Activated naive CD8-positive, alpha-beta T cell treated with anti-CD3 and anti-CD28 coated beads for 36 hours (primary cell): Measurements from ENCODE around the gene DYNLRB2. TPM values are rescaled to one million over a fixed set of nuclear protein-coding genes. Genes with fewer than 3 reads are reported as not detected.

ENCODE experiments used
- DNase-seq: peaks from one replicate; pipeline ENCODE4 v3.0.0; 2021
- H3K27ac Mint-ChIP-seq: one replicate; pipeline ENCODE4 v1.8.0; 2022; ENCODE audit warnings: mild to moderate bottlenecking, moderate library complexity, mixed read lengths
- H3K27me3 Mint-ChIP-seq: one replicate; pipeline ENCODE4 v1.8.0; 2022; ENCODE audit warnings: mild to moderate bottlenecking, mixed read lengths
- H3K36me3 Mint-ChIP-seq: one replicate; pipeline ENCODE4 v1.8.0; 2021; ENCODE audit warnings: mild to moderate bottlenecking, mixed read lengths
- H3K4me1 Mint-ChIP-seq: one replicate; pipeline ENCODE4 v1.8.0; 2021; ENCODE audit warnings: mixed read lengths
- H3K4me3 Mint-ChIP-seq: one replicate; pipeline ENCODE4 v1.8.0; 2022; ENCODE audit warnings: mild to moderate bottlenecking, moderate library complexity, mixed read lengths
- H3K9me3 Mint-ChIP-seq: one replicate; pipeline ENCODE4 v1.8.0; 2022; ENCODE audit warnings: mixed read lengths
- total RNA-seq, 2 experiments: library from RNA; stranded (reverse); gene quantifications; one replicate each; pipeline ENCODE4 v1.2.3, GENCODE V29; 2021

DYNLRB2 gene
- total RNA-seq, 2 experiments from 2014 or later: 0.50 TPM; not detected in 1

- no peak overlapping the region for H3K27ac Mint-ChIP-seq
- no peak overlapping the region for H3K4me3 Mint-ChIP-seq
- H3K9me3 Mint-ChIP-seq: no peaks in the 10 kb centered on the region
- no peaks in the 10 kb centered on the region for H3K36me3 Mint-ChIP-seq
- no peak for DNase-seq
- peaks cover 2% of the 10 kb centered on the region for H3K4me1 Mint-ChIP-seq
- H3K27me3 Mint-ChIP-seq: peaks cover 7% of the 10 kb centered on the region
These were observed 10.3 kb upstream of the DYNLRB2 start for GRCh38 chr16:80530479-80530878.

DNA sequence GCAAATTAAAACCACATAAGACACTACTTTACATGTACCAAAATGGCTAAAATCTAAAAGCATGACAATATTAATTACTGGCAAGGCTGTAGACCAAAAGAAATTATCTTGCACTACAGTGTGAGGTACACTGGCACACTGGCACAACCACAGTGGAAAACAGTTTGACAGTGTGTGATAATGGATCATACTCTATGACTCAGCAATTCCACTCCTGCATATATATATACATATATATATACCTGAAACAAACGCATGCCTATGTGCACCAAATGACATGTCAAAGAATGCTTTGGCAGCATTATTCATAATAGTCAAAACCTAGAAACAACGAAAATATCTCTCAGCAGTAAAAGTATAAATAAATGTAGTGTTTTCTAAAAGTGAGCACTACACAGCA, 4.6 kb upstream of the DYNLRB2 start:
- Mint-ChIP-seq H3K36me3 (peaks cover 8% of the 10 kb centered on the region), H3K27ac (no peak overlapping the region), H3K27me3 (peaks cover 21% of the 10 kb centered on the region), H3K4me1 (peaks cover 11% of the 10 kb centered on the region), H3K9me3 (no peaks in the 10 kb centered on the region), H3K4me3 (no peak overlapping the region)
- no peak for DNase-seq

DNA sequence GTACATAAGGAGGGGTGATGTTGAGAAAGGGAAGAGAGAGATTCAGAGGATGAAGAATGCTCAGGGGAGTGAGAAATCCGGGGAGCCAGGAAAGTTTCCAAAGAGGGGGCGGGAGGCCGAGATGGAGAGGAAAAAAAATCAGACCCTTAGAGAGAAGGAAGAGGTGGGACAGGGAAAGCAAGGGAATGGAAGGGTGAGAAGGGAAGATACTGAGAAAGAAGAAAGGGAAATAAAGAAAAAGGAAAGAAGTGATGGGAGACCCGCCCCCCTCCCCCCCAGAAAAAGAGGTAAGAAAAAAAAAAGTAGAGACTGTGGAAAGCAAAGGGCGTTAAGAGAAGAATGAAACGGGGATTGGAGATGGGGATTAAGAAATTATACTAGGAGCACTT, 507 bp downstream of the DYNLRB2 start:
- Mint-ChIP-seq H3K36me3 (peaks cover 8% of the 10 kb centered on the region), H3K9me3 (no peaks in the 10 kb centered on the region), H3K4me1 (peaks cover 12% of the 10 kb centered on the region), H3K27ac (peak overlapping the region; percentile 95), H3K27me3 (peaks cover 12% of the 10 kb centered on the region), H3K4me3 (peak overlapping the region; percentile 91)
- DNase-seq: no peak

DNA sequence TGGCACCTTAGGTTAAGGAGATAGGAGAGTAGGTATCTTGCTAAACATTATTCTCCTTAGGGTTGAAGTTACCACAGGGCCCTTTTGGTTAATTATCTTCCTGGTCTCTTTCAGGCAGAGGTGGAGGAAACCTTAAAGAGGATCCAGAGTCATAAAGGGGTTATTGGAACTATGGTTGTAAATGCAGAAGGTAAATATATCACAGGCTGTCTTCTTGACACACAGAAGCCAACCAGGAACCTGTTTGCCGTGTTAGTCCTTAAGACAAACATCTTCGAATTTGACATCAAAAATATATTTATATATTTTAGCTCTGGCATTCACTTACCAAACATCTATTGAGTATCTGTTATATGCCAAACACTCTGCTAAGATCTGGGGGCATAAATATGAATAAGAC, 2.4 kb downstream of the DYNLRB2 start:
- H3K36me3 Mint-ChIP-seq: peaks cover 8% of the 10 kb centered on the region
- H3K27ac Mint-ChIP-seq: no peak overlapping the region
- DNase-seq: no peak
- no peak overlapping the region for H3K4me3 Mint-ChIP-seq
- H3K27me3 Mint-ChIP-seq: peaks cover 3% of the 10 kb centered on the region
- peaks cover 15% of the 10 kb centered on the region for H3K4me1 Mint-ChIP-seq
- H3K9me3 Mint-ChIP-seq: no peaks in the 10 kb centered on the region

- peaks cover 5% of the 10 kb centered on the region for H3K36me3 Mint-ChIP-seq
- no peak overlapping the region for H3K4me3 Mint-ChIP-seq
- H3K4me1 Mint-ChIP-seq: peaks cover 15% of the 10 kb centered on the region
- DNase-seq: no peak
- H3K9me3 Mint-ChIP-seq: no peaks in the 10 kb centered on the region
- no peak overlapping the region for H3K27ac Mint-ChIP-seq
- no peaks in the 10 kb centered on the region for H3K27me3 Mint-ChIP-seq
These were observed 3.5 kb downstream of the DYNLRB2 start for GRCh38 chr16:80544326-80544725.

DNA sequence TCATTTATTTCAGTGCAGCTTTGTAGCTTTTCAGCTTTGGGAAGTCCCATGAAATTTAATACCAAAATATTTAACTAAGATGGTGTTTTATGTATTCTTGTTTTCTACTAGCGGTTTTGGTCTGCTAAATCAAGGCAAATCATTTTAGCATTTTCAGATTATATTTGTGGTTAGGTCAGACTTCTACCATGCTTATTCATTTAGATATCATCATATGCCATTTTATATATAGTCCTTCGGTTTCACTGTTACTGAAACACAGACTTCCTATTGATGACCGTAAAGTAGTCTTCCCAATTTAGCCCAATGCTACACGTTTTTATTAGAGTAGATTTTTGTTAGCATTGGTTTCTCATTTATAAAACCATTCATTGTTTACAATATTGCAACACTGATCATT, 5.5 kb downstream of the DYNLRB2 start:
- Mint-ChIP-seq H3K27me3 (no peaks in the 10 kb centered on the region), H3K36me3 (no peaks in the 10 kb centered on the region), H3K9me3 (no peaks in the 10 kb centered on the region), H3K27ac (no peak overlapping the region), H3K4me3 (no peak overlapping the region), H3K4me1 (peaks cover 6% of the 10 kb centered on the region)
- DNase-seq: no peak

DNA sequence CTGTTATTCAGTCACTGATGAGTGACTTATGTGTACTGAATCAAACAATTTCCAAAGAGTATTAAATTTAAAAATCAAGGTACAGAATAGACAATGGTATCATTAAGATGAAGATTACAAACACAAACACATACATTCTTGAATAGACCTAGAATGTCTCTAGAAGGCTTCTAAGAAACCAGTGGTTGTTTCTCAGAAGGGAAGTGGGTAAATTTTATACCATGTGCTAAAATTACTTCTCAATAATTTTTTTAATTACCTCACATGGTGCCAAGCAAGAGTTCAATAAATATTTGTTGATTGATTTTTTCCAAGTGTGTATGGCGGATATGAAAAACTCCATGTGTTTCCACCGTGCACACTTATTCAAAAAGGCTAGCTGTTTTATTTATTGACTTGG, 6.4 kb downstream of the DYNLRB2 start:
- no peak for DNase-seq
- Mint-ChIP-seq H3K9me3 (no peaks in the 10 kb centered on the region), H3K27me3 (no peaks in the 10 kb centered on the region), H3K36me3 (no peaks in the 10 kb centered on the region), H3K4me3 (no peak overlapping the region), H3K27ac (no peak overlapping the region), H3K4me1 (peaks cover 5% of the 10 kb centered on the region)

GRCh38 chr16:80552277-80552676, 11.5 kb downstream of the DYNLRB2 start:
- H3K4me1 Mint-ChIP-seq: peaks cover 12% of the 10 kb centered on the region
- no peaks in the 10 kb centered on the region for H3K36me3 Mint-ChIP-seq
- no peaks in the 10 kb centered on the region for H3K27me3 Mint-ChIP-seq
- H3K9me3 Mint-ChIP-seq: no peaks in the 10 kb centered on the region
- no peak overlapping the region for H3K4me3 Mint-ChIP-seq
- DNase-seq: no peak
- no peak overlapping the region for H3K27ac Mint-ChIP-seq

- Mint-ChIP-seq H3K9me3 (no peaks in the 10 kb centered on the region), H3K27me3 (no peaks in the 10 kb centered on the region), H3K36me3 (no peaks in the 10 kb centered on the region), H3K4me1 (peaks cover 12% of the 10 kb centered on the region), H3K4me3 (no peak overlapping the region), H3K27ac (no peak overlapping the region)
- DNase-seq: no peak
These were observed 13.2 kb downstream of the DYNLRB2 start for GRCh38 chr16:80554033-80554432.

DNA sequence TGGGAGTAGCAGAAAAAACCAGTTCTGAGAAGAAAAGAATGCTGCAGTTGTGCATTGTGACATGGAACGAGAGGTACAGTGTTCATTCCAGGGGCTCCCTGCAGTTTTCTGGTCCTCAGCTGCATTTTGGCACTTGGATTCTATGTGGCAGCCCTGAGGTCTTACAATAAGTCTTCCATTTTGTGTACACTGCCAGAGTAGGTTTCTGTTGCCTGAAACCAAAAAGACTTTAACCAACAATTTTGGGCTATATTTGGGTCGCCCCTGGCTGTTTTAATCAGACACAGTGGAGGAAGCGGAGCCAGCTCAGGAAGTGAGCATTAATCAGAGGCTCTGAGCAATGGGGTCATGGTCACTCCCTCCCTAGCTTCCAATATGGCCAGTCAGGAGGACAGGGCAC, 15.7 kb downstream of the DYNLRB2 start:
- Mint-ChIP-seq H3K27me3 (no peaks in the 10 kb centered on the region), H3K36me3 (no peaks in the 10 kb centered on the region), H3K9me3 (no peaks in the 10 kb centered on the region), H3K4me3 (no peak overlapping the region), H3K27ac (no peak overlapping the region), H3K4me1 (peaks cover 12% of the 10 kb centered on the region)
- no peak for DNase-seq

DNA sequence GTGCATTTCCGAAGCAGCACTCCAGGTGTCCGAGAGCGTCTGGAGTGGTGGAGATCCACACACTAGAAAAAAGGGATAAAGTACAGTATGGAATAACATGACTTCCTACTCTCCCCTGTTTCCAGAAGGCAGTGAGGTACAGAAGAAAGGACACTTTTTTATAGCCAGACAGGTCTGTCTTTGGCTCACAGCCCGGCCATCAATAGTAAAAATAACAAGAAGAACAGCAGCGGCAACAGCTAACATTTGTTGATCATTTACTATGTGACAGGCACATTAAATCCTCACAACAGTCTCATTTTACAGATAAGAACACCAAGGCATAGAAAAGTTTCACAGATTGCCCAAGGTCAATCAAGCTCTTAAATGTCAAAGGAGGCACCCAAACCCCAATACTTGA, 16.2 kb downstream of the DYNLRB2 start:
- DNase-seq: no peak
- Mint-ChIP-seq H3K27ac (no peak overlapping the region), H3K9me3 (no peaks in the 10 kb centered on the region), H3K4me3 (no peak overlapping the region), H3K36me3 (no peaks in the 10 kb centered on the region), H3K4me1 (peaks cover 12% of the 10 kb centered on the region), H3K27me3 (no peaks in the 10 kb centered on the region)

GRCh38 chr16:80559369-80559768, 18.6 kb downstream of the DYNLRB2 start:
- H3K27me3 Mint-ChIP-seq: no peaks in the 10 kb centered on the region
- no peak overlapping the region for H3K27ac Mint-ChIP-seq
- DNase-seq: no peak
- H3K36me3 Mint-ChIP-seq: no peaks in the 10 kb centered on the region
- H3K4me3 Mint-ChIP-seq: no peak overlapping the region
- H3K9me3 Mint-ChIP-seq: no peaks in the 10 kb centered on the region
- peaks cover 7% of the 10 kb centered on the region for H3K4me1 Mint-ChIP-seq

DNA sequence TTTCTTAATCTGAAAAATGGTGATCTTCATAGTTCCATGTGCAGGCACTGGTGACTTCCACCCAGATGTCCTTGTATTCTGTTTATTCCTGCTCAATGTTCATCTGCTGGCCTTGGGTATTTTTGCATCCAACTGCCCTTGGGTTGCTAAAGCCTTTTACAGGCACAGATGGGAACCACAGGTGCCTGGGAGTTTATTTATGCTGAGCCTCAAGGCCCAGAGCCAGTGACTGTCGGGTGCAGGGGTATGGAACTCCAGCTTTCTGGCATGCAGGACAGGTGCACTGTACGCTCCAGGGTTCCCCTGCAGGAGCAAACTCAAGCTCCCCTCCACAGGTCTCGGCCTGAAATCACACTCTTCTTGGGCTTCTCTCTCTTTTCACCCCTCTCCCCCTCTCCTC, 22.3 kb downstream of the DYNLRB2 start:
- H3K36me3 Mint-ChIP-seq: peaks cover 1% of the 10 kb centered on the region
- no peaks in the 10 kb centered on the region for H3K9me3 Mint-ChIP-seq
- no peaks in the 10 kb centered on the region for H3K27me3 Mint-ChIP-seq
- no peak overlapping the region for H3K27ac Mint-ChIP-seq
- H3K4me1 Mint-ChIP-seq: peaks cover 12% of the 10 kb centered on the region
- H3K4me3 Mint-ChIP-seq: no peak overlapping the region
- DNase-seq: no peak

DNA sequence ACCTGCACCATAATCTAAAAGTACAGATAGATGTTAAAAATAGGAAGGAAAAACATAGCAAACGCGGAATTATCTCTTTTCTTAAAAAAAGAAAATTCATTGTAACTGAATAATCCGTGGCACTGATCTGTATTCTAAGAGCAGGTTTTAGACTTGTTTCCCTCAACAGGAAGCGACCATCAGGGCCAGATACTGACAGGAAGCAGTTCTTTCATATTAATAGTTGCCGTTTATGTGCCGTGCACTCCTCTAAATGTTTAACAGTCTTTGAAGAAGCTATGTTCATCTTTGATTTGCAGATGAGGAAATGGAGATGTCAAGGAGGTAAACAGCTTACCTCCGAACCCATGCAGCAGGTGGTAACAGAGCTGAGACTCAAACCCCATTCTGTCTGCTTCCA, 23.6 kb downstream of the DYNLRB2 start:
- H3K9me3 Mint-ChIP-seq: no peaks in the 10 kb centered on the region
- peaks cover 20% of the 10 kb centered on the region for H3K4me1 Mint-ChIP-seq
- no peaks in the 10 kb centered on the region for H3K27me3 Mint-ChIP-seq
- H3K27ac Mint-ChIP-seq: peak overlapping the region; percentile 36
- H3K36me3 Mint-ChIP-seq: peaks cover 1% of the 10 kb centered on the region
- no peak overlapping the region for H3K4me3 Mint-ChIP-seq
- DNase-seq: no peak

DNA sequence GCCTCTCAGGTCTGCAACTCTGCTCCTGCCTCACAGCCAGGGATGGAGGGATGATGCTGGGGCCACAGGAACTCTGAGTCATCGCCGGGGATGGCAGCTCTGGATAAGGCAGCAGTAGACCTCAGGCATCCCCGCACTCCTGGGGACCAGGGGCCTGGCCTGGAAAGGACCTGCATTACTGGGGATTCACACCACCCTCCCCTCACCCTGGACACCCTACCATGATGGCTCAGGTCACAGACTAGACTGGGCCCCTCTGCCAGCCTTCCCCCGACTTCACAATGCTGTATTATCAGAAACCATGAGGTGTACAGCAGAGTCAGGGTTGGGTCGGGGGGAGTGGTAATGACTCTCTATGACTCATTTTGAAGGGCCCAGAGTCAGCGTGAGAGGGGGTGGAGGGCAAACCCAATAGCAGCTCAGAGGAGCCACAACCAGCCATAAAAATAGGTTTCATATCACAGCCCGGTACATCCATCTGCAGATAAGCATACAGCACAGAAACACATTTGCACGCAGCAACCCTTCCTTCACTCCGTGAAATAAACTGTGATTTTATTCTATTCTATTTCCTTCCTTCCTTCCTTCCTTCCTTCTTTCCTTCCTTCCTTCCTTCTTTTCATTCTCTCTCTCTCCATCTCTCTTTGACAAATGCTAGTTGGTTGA, 28.8 kb downstream of the DYNLRB2 start:
- peak overlapping the region; percentile 80 for H3K27ac Mint-ChIP-seq
- H3K9me3 Mint-ChIP-seq: peaks cover 8% of the 10 kb centered on the region
- DNase-seq: peak; percentile 81
- peaks cover 27% of the 10 kb centered on the region for H3K4me1 Mint-ChIP-seq
- peaks cover 1% of the 10 kb centered on the region for H3K36me3 Mint-ChIP-seq
- no peaks in the 10 kb centered on the region for H3K27me3 Mint-ChIP-seq
- H3K4me3 Mint-ChIP-seq: peak overlapping the region; percentile 4

- Mint-ChIP-seq H3K36me3 (peaks cover 1% of the 10 kb centered on the region), H3K4me1 (peaks cover 22% of the 10 kb centered on the region), H3K27ac (peak overlapping the region; percentile 80), H3K27me3 (no peaks in the 10 kb centered on the region), H3K9me3 (peaks cover 8% of the 10 kb centered on the region), H3K4me3 (peak overlapping the region; percentile 4)
- peak; percentile 46 for DNase-seq
These were observed 29.3 kb downstream of the DYNLRB2 start for GRCh38 chr16:80570106-80570478.
